ENCODE data around the gene ALDH1L1.

Gene ALDH1L1

GRCh38 chr3:126119976-126120375, 60.4 kb downstream of the ALDH1L1 start:
- no peak for DNase-seq (ENCODE audit: low read depth)

- no peak for DNase-seq (ENCODE audit: low read depth)
Measured at GRCh38 chr3:126119008-126119675, 61.2 kb downstream of the ALDH1L1 start.

GRCh38 chr3:126118591-126118990, 61.8 kb downstream of the ALDH1L1 start:
- no peak for DNase-seq (ENCODE audit: low read depth)

DNA sequence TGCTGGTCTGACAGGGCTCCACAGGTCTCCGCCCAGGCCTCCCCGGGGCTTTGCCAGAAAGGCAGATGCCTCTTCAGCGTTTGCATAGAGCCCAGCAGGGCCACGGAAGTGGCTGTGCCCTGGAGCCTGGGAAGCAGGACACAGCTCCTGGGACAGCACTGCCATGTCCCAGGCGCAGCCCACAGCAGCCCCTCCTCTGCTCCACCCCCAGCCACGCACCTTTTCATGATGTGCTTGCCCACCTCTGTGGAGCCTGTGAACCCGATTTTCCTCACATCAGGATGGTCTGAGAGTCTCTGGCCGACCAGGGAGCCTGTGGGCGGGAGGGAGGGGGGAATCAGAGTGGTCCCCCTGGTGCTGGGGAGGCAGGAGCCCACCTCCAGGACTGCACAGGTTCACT, 62.6 kb downstream of the ALDH1L1 start:
- no peak for DNase-seq (ENCODE audit: low read depth)

- no peak for DNase-seq (ENCODE audit: low read depth)
Measured at GRCh38 chr3:126117212-126117611, 63.2 kb downstream of the ALDH1L1 start.

- DNase-seq (ENCODE audit: low read depth) = no peak
Measured at GRCh38 chr3:126116526-126116925, 63.9 kb downstream of the ALDH1L1 start.

DNA sequence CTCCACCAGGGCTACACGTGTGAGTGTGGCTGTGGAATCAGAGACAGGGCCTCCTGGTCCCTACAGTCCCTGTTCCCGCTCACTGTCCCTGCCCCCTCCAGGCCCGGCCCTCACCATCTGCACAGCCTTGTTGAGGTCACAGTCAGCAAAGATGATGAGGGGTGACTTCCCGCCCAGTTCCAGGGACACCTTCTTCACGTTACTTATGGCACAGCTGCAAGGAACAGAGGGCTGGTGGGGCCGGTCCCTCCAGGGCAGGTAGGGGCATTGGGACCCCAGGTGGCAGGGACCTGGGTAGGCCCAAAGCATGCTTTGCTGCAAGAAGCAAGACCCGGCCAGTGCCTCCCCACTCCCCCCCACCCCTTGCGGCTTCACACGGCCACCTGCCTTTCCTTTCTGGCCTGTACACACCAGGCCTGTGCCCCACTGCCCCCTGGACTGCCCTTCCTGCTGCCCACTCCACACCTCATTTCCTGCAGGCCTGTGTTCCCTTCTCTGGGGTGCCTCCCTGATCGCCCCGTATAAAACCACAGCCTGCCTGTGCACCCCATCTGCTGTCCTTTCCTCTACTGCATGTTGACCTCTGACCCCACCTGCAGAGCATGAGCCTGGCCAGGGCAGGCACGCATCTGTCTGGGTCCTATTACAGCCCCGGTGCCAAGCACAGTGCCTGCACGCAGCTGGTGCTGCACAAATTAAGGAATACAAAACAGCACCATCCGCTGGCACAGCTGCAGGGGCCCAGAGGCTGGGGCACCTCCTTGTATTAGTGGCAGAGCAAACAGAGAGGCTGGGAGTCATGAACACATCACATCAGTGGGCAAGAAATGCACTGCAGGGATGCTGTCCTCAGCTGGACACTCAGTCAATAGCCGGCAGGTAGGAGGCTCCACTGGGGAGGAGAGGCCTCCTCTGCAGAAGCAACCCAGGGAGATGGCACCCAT, 65.7 kb downstream of the ALDH1L1 start:
- DNase-seq (ENCODE audit: low read depth) = no peak

GRCh38 chr3:126113733-126114442, 66.5 kb downstream of the ALDH1L1 start:
- no peak for DNase-seq (ENCODE audit: low read depth)

- DNase-seq (ENCODE audit: low read depth) = no peak
Measured at GRCh38 chr3:126113238-126113555, 67.2 kb downstream of the ALDH1L1 start.

DNA sequence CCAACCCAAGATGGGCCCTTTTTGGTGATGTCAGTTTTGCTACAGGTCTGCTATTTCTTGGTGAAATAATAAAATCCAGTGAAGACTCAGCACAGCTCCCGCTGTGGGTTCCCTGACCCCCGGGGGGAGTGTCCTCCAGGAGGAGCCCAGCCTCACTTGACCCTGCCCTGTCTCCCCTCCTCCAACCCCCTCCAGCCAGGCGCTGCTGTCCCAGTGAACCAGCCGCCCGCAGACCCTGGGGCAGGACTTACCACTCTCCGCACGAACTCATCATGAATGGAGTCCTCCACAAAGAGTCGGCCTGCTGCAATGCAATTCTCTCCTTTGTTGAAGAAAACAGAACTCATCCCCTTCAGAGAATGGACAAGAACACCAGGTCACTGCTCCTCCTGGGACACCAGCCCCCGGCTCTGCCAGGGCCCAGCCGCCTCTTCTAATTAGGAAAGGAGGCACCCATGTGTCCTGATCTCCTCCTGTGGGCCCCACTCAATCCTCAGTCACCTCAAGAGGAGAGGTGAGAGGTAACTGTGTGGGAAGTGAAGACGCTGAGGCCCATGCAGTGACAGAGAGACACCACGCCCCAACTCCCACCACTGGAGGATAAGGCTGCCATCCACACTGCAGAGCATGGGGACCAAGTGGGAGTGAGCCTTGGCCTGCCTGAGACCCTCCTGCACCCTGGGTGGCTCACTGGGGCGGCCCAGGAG, 67.7 kb downstream of the ALDH1L1 start:
- no peak for DNase-seq (ENCODE audit: low read depth)

DNA sequence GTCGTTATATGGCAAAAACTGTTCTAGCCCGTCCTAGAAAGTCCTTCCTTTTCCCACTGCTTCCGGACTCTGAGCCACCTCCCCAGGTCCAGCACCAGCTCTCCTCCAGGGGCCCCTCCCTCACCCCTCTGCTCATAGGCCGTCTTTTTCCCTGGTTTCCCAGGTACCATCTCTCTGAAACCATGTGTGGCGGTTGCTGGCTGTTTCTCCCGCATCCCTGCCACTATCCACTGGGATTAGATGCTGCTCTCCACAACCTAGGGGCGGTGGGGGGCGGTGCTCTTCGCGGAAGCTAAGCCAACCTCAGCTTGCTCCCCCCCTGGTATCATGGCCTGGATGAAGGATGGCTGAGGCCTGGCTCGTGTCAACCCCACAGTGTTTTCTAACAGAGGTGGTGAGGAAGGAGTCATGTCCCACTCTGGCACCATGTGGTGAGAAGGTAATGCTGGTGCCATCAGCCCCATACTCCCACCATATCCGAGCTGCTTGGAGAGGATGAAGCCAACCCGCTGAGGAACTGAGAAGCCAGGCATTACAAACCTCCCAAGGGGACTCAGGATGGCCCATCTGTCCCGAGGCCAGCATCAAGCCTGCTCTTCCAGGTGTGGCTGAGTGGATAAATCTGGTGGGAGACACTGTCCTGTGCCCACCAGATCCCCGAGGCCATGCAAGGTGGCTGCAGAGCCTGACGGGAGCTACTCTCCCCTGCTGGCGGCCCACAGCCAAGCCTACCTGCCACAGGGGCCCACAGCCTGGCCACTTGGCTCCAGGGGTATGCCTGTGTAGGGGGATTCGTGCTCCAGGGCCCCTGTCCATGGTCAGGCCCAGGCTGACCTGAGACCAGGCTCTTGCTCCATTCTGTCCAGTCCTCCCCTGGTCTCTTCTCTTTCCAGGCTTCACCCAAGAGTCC, 68.6 kb downstream of the ALDH1L1 start:
- DNase-seq (ENCODE audit: low read depth) = no peak

GRCh38 chr3:126111126-126111551, 69.2 kb downstream of the ALDH1L1 start:
- no peak for DNase-seq (ENCODE audit: low read depth)

DNA sequence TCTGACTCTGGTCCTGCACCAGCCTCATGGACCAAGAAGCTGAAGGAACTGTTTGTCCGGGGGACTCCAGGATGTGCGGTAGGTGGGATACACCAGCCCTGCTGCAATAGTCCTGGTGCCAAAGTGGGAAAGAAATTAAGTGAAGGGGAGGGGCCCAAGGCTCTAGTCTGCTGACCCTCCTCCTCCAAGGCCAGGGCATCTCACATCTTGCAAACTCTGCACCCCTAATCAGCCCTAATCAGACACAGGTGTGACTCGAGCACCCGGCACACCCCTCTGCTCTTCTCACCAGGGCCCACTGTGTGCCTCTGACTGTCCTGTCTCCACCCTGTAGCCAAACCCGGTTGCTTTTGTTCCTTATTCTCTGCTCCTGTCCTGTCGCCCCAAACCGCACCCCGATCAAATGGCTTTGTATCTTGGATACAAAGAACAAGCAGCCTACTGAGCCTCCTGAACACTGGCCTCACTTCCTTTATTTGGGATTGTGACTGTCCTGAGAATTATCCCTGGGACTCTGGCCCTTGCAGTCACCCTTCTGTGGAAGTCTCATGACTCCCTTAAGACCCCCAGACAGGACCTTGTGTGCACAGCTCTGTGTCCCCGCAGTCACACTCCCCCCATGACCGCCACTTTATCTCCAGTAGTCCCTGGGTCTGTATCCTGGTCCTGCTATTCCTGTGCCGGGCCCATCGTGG, 69.8 kb downstream of the ALDH1L1 start:
- DNase-seq (ENCODE audit: low read depth) = no peak

DNA sequence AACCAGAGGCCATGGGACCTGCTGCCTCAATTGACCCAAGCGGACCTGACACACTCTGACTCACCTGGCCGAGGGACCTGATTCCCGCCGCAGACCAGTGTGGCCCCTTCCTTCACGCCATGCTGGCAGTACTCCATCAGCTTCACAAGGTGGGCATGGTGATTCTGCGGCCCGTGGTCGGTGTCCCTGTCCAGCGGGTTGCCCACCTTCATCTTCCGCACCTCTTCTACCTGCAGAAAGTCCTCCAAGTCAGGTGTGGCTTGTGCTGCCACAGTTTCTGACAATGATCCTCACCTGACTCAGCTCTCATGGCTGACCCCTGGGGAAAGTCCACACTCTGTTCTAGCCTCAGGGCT, 70.5 kb downstream of the ALDH1L1 start:
- DNase-seq (ENCODE audit: low read depth) = no peak

GRCh38 chr3:126109146-126109879, 71.1 kb downstream of the ALDH1L1 start:
- DNase-seq (ENCODE audit: low read depth) = no peak

GRCh38 chr3:126108676-126109050, 71.7 kb downstream of the ALDH1L1 start:
- no peak for DNase-seq (ENCODE audit: low read depth)

DNA sequence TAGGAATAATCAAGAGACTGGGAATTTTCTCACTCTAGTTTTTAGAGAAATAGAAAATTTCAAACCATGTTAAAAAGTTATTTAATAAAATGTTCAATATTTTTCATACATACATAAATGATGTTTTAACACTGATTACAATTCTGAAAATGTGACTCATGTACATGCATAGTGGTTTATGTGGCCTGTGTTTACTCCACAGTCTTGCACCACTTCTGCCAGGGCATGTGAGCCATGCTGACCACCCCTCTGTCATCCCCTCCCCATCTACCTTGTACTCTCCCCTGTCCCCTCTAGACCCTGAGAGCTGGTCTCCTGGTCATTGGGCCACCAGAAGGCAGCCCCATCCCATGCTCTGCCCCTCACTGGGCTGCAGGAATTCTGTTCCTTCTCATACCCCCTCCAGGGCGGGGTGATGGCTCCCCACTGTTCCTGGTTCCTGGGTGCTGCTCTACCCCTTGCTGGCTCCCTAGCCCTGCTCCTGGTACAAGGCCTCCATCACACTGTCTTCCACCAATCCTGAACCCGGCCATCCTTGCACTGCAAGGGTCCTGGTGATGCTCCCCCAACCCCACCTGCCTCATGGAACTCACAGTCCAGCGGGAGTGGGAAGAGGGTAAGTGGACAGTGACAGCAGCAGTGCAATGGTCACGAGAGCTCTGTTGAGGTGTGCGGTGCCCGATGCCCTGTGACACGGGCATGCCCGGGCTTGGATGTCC, 72.3 kb downstream of the ALDH1L1 start:
- DNase-seq (ENCODE audit: low read depth) = no peak

- DNase-seq (ENCODE audit: low read depth) = no peak
Measured at GRCh38 chr3:126107203-126107939, 73.0 kb downstream of the ALDH1L1 start.

All from stimulated activated CD8-positive, alpha-beta memory T cell treated with anti-CD3 and anti-CD28 coated beads, Interleukin-15, amount 100 ng/mL, for 1 hour (primary cell).